Hepatocyte (in vitro differentiated cells): ENCODE results near the gene DOCK4.

Source experiments
- CTCF ChIP-seq: fragments of 200-600 bp; sonication (generic); IDR thresholded peaks from 2 replicates; pipeline ENCODE4 v1.5.1; 2016; ENCODE audit warnings: antibody characterized with exemption, mild to moderate bottlenecking; ENCODE audit not compliant: poor library complexity
- EZH2phosphoT487 ChIP-seq: fragments of 200-600 bp; sonication (generic); IDR thresholded peaks from one replicate; pipeline ENCODE4 v1.6.1; 2018; ENCODE audit warnings: antibody characterized with exemption, mild to moderate bottlenecking, low read depth, moderate library complexity; ENCODE audit not compliant: unreplicated experiment, severe bottlenecking

DNA sequence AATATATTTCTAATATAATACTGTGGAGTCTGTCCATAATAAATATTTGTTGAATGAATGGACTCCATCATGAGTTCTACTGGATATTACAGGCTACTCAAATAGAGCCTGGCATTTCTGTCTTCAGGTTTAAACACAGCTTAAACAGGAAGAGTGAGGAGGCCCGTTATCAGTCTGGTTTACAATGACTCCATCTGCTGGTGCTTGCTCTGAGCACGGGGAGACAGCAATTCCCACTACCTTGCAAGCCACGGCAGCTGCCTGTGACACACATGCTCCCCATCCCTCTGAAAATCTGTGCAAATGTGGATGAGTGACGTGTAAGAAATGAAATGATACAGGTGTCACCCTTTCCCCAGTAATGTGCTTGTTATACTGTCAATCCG is 350.4 kb downstream of the DOCK4 start:
- TF ChIP-seq EZH2phosphoT487 = no peak
- TF ChIP-seq CTCF = peak; percentile 26
